ENCODE data around the gene SRGAP3.

Gene SRGAP3

DNA sequence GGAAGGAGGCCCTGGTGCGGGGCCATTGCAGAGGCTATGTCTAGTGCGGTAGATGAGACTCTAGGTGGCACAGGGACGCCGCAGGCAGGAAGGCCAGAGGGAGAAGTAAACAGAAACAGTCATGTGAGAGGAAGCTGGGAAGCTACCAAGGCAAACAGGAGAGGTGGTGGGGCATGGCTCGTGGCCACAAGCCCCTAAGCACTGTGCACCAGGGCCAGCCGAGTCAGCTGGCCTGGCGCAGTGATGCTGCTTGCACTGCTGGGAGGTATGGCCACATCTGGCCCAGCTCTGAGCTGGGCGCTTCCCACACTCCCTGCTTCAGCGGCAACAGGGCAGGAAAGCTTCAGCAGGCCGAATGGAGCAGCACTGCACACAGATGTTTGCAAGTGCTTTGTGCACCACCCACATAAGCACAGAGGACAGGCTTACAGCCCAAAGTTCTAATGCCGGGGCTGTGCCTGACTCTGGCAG lies 76.6 kb downstream of the SRGAP3 start:
- DNase-seq (no peak), ATAC-seq (no peak)

DNA sequence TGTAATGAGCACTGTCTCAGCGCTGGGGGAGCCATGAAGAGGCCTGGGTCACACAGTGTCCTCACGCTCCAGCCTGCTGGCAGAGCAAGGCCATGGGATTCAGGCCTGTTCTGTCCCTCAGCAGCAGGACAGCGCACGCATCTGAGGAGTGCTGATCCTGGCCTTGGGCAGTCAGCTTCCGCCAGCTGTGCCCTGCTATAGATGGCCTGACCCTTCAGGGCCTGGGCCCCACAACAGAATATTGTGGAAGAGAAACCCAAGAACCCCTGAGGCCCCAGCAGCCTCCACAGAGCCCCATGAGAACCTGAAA lies 78.6 kb downstream of the SRGAP3 start:
- ATAC-seq, result no peak
- no peak for DNase-seq

DNA sequence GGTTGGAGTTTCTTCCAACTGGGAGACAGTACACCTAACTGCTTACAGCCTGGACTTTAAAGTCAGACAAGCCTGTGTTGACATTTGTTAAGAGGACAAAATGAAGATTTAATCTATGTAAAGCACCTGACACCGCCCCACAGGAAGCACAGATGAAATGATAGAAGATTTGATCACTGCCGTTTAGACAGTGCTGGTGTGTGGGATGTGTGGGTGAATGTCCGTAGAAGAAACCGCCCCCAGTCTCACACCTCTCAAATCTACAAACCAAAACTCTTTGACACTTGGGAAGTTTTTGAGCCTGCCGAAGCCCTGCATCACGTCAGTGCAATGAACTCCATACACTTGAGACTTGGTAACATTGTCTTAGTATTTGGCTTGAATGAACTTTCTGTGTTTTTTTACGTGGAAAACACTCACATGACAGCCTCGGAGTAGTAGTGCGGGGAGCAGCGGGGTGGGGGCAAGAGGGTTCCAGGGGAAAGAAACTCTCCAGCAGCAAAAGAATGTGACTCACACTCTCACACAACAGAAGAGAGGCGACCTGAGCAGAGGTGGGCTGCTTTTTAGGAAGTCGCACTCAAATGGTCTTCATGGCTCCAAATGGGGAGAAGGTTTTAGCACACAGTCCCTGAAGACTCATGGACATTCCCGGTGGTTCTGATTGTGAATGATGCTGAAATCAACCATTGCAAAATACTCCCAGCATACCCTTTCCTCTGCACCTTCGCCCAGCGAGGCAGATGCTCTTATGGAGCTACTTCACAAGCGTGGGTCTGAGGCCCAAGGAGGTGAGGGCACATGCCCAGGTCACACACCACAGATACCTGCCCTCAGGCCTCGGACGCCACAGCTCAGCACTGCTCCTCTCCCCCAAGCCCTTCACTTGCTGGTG lies 79.2 kb downstream of the SRGAP3 start:
- DNase-seq, result no peak
- no peak for ATAC-seq

DNA sequence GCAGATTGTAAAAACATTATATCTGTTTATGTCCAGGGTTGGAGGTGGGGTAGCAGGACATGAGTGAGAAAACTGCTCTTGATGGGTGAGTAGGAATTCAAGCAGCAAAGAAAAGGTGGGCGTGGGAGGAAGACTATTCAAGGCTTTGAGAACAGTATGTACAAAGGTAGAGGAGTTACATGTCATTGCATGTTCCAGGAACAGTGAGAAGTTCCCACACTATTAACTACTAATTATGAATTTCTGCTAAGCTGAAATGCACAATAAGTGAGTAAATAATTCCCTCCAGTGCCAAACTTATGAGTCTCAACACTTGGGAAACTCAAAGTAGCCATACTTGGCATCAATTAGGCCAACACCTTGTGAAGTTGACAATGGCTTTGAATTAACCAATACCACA lies 80.1 kb downstream of the SRGAP3 start:
- no peak for ATAC-seq
- no peak for DNase-seq

DNA sequence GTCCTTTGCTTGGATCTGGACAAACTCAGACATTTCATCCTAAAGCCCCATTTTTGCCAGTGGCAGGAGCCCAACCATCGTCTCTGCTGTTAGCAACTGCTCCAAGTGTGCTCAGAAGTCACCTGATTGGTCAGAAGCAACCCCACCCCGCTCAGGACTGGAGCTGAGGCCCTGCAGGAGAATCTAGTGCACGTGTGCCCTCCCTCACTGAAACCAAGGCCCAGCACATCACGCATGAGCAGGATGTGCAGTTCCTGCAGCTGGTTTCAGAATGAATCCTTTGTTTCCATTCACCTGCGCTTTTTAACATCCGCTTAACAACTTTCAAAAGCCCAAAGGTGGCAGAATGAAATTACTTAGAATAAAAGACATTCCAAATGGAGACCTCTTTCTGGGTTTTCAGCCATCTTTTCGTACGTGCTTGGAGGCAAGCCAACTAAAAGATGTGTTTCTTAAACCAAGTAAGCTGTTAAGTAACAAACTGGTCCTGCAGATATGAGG lies 81.2 kb downstream of the SRGAP3 start:
- ATAC-seq, result peak; percentile 77
- DNase-seq, result peak; percentile 42

DNA sequence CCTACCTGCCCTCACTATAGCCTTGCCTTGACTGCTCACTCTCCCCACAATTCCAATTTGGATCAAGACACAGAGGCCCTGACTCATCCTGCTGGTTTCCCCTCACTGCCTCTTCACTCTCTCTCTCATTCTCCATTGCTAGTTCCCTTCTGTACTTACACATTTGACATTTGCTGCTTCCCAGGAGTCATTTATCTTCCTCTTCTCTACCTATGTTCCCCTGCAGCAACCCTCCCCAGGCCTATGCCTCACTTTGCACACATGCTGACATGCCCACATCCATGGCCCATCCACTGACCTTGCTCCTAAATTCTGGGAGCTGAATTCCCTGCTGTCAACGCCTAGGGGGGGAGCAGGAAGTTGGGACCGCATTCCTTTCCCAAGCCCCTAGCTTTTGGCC lies 82.2 kb downstream of the SRGAP3 start:
- no peak for ATAC-seq
- DNase-seq, result no peak

DNA sequence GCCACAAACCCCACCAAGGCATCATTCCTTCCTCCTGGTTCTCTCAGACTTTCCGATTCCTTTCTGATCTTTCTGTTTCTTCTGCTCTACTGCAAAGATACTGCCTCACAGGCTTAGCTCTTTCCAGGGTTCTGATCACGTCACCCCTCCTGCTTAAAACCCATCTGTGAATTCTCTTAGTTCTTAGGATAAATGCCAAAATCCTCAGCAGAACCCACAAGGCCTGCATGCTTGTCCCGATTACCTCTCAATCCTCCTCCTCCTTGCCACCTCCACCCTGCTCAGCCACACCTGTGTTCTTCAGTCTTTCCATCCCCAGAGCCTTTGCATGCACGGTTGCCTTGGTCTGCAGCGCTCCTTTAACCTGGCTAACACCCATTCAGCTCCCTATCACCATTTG lies 84.0 kb downstream of the SRGAP3 start:
- DNase-seq (no peak), ATAC-seq (no peak)

DNA sequence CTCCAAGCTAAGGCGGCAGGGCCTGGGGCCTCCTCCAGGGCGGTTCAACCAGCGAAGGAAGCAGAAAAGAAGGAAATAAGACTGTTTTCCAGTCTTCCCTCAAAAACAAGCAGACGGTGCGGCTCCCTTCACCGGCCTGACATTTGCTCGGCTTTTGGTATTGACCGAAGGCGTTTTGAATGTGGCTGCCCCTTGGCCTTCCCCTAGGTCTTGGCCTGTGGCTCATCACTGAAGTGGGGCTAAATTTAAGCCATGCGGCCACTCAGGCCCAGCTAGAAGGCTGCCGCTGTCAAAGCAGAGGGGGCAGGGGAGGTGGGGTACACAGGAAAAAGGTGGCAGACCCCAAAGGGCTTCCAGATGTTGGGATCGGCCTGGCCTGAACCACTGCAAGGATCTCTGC lies 86.2 kb downstream of the SRGAP3 start:
- DNase-seq (no peak), ATAC-seq (no peak)

DNA sequence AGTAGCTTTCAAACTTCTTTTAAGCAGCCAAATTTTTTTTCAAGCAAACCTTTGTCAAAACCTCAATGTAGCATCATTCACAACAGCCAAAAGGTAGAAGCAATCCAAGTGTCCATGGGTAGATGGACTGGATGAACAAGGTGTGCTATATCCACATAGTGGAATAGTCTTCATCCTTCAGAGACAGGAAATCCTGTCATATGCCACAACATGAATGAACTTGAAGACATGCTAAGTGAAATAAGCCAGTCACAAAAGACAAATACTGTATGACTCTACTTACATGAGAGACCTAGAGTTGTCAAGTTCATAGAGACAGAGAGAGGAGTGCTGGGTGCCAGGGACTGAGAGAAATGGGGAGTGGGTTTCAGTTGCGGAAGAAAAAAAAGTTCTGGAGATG lies 87.6 kb downstream of the SRGAP3 start:
- DNase-seq (no peak), ATAC-seq (no peak)

DNA sequence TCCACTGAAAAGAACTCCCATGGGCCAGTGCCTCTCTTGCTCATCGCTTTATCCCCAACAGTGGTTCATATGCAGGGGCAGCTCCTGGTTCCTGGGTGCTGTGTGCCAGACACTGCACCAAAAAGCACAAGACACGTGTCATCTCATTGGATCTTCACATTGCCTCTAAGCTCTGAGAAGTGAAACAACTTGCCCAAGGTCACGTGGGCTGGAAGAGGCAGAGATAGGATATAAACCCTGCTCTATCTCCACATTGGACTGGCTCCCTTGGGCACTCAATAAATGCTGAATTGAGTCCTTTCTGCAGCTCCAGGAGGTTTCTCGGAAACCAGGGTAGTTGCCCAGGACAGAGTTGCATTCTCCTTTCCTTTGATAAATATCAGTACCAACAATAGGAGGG lies 88.1 kb downstream of the SRGAP3 start:
- DNase-seq, result no peak
- no peak for ATAC-seq

DNA sequence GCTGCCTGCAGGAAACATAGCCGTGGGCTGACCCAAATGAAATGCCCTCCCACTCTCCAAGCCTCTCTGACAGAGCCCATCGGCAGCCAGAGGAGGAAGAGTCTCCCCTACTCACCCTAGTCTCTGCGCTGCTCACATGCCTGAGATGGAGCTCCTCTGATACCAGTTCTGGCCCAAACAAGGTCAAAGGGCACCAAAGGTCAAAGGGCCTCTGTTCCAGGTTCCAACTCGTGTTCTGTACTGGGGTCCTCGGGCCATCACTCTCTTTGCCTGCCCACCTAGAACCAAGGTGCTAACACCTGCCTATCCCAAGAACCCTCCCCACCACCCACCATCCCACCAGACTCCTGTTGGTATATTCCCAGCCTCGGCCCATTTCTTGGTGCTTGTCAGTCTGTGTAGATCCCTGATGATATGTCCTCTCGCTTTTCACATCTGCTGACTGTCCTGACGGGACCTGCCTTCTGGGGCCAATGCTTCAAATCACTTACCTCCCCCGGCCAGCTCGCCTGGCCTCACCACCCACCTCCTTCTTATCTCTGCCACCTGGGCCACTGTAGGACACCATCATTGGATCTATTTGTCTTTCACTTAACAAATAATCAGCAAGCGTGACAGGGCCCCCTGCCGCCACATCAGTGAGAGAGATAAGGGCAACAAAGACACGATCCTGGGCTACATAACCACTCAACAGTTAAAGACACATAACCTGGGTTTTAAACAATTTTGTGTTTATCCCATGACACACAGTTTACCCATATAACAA lies 90.4 kb downstream of the SRGAP3 start:
- DNase-seq (no peak), ATAC-seq (no peak)

DNA sequence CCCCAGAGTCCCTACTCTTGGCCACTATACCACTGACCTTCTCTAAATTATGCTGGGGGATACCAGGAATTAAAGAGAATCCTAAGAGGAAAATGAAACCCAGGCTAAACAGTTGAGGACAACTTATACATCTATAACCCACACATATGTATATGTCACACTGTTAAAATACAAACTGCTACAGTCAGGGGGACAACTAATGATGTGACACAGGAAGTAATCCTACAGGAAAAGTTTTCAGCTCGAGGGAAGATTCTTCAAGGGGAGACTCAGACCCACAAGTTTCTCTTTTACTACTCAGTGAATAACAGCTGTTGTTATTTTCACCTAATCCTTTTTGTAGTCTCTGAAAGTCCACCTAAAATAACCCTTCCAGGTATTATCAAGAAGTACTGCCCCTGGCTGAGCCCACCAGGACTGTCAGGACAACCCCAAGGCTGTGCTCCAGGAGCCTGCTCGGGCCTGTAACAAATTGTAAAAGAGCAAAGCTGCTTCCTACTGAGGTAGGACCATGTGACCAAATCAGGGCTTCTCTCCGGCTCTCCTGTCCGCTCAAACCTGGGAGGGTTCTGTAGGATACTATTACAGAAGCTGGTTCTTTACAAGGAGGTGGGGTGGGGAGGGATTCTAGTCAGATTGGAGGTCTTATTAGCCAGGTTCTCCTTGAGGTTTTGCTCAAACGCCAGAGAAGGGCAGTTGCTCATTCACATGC lies 91.6 kb downstream of the SRGAP3 start:
- DNase-seq (no peak), ATAC-seq (no peak)

DNA sequence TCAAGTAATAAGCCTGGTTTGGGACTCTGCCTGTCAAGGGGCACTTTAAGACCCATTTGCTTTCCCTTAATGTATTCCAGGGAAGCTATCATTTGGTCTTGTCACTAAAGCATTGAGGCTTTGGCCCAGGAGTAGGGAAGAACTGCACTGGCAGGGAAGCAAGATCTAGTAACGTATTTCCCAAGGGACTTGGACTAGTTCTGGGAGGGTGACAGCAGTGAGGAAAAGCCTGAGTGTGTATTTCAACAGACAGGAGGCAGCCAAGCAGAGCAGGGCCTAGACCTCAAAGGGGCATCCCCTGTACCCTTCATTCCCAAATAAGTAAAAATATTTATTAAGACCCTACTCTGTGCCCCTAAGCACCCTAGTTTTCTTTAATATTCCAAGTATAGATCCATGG lies 92.8 kb downstream of the SRGAP3 start:
- ATAC-seq, result no peak

DNA sequence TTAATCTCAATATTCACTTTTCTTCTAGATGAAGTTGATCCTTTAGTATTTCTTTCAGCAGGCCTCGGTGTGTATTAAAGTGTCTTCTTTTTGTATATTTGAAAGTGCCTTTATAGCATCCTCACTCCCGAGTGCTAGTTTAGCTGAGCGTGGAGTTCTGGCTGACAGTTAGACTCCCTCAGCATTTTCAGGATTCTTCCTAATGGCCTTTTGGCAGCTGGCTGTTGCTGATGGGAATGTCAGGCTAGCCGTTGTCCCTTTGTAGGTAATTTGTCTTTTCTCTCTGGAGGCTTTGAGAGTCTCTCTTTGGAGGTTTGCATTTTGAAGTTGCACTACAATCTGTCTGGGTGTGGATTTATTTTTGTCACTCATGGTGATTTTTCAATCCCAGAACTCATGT lies 94.4 kb downstream of the SRGAP3 start:
- no peak for ATAC-seq

More for the DNA sequence above, 92.8 kb downstream of the SRGAP3 start:
- no peak for DNase-seq

DNA sequence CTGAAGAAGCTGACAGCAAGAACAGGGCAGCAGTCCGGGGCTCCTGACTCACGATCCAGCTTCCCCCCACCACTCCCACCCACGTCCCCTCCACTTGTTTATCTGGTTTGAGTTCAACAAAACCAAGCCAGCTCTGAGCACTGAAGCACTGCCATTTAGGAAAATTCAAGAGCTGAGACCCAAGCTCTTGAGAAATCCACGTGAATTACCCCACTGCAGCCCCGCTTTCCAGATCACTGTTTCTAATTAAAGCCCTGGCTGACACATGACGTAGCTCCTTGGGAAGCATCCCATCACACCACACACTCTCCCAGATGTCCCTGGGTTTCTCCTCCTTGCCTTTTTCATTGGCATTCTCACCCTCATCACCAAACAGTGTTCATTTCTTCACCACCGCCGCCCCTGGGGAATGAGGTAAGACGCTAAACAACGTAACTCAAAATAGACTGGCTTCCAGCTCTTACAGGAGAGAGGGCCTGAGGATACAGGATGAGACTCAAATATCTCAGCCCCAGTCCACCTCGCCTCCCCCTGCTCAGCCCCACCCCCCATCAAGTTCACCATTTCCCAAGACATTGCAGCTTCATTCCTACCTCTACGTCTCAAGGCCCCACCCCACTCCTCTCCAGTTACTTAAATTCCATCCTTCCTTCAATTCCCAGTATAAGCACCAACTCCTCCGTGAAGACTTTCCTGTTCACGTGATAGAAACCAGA lies 95.4 kb downstream of the SRGAP3 start:
- DNase-seq (no peak), ATAC-seq (no peak)

More for the DNA sequence above, 94.4 kb downstream of the SRGAP3 start:
- no peak for DNase-seq

DNA sequence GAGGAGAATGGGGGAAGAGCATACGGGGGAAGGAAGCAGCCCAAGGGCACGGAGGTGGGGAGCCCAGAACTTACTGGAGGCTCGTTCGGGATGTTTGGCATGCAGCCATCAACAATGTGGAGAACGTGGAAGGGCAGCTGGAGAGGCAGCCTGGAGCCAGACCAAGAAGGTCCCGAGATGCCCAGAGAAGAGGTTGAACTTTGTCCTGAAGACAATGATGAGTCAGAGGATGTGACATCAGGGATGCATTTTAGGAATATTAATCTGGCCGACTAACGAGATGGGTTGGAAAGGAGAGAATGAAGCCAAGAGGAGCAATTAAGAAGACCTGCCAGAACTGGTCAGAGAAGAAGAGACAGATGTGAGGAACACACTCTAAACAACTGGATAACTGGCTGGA lies 98.2 kb downstream of the SRGAP3 start:
- ATAC-seq, result no peak
- DNase-seq, result no peak

DNA sequence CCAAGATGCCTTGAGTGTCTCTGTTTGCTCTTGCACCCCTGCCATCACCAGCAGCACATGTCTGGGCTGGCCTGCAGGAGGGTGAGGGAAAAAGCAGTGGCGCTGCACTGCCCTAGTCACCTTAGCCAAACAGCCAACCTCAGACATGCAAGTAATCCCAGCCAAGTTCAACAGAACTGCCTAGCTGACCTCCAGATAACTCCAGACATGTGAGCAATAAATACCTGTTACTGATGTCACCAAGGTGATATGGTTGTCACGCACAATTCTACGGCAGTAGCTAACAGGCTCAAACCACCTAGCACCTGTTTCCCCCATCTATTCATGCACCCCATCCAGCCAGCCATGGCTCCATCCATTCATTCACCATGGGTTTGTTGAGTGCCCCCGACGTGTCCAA lies 99.9 kb downstream of the SRGAP3 start:
- ATAC-seq, result no peak
- no peak for DNase-seq

DNA sequence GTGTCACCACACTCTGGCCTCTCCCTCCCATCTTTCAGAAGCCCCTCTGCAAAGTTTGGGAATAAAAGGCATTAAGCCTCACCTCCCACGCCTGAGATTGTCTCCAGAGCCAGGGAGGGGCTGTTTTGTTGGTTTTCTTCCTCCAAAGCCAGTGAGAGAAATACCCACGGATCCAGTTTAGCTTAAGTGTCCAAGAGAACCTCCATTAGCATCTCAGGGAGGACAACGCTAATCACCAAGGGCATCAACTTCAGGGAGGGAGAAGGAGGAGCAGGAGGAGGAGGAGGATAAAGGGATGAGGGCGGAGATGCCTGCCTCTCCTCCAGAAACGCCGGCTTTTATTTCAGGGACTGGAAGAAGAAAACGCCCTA lies 101.6 kb downstream of the SRGAP3 start:
- ATAC-seq, result no peak
- no peak for DNase-seq

DNA sequence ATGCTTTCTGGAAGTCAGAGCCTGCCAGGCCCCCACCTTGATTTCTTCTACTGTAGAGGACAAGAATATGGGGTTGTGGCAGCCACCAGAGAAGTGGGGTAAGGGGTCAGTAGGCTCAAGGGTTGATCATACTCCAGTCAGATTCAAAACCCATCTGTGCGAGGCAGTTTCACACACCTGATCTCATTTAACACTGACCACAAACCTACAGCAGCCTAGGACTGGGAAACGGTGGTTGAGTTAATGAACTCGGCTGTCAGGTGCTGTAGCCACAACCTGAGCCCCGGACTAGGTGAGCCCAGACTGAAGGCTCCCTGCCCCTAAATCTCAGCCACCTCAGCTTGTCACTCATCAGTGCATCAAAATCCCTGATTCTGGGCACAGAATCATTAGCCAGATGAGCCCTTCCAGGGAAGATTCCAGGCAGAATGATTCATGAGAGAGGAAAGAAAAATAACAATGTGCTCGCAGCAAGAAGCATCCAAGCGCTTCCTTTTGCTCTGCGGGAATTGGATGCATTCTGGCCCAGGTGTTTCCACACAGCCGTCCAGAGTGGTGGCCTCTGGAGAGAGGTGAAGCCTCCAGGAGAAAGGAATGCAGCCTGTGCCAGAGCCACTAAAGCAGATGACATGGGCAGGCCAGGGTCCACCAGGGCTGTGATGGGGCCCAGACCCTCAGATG lies 102.1 kb downstream of the SRGAP3 start:
- DNase-seq (no peak), ATAC-seq (no peak)

DNA sequence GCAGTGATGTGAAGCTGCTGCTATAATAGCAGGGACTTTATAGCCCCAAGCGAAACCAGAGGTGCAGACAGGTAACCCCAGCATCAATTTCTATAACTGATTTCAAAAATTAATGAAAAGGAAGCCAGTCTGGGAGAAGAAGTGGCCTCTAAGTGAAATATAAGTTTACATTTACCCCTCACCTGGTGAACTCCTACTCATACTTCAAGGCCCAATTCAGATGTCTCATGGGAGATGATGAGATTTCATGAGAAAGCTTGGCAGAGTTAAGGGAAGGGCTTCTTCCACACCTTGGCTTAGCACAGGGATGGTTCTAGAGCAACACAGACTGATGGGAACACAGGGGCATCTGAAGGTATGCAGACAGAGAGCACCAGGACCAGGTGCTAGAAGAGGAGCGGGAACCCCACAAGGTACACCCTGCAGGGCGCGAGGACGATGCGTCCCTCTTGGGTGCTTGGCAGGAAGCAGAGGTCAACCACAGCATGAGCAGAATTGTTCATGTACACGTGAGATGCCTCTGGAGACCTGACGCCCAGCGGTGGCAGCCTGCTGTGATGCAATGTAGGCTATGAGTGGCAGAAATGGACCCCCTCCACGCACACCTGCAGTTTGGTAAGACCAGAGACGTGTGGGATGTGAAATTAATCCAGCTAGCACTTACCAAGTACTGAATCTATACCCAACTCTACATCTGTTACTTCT lies 102.9 kb downstream of the SRGAP3 start:
- no peak for ATAC-seq

DNA sequence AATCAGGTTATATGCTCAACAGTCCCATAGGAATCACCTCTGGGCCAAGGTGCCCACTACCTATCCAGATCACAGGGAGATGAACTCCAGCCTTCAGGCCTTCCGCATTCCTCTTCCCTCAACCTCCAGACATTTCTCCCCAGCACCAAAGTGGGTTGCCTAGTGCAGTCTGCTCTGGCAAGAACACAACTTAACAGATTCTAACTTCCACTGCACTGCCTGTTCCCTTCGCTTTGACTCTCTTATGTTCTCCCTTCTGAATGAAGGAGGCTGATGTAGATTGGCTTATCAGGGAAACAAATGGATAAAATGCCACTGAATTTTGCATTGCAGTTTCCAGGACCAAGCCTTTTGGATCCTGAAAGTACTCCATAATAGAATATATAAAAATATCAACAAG lies 106.3 kb downstream of the SRGAP3 start:
- ATAC-seq (no peak), DNase-seq (no peak)

More for the DNA sequence above, 102.9 kb downstream of the SRGAP3 start:
- no peak for DNase-seq

Data from stimulated activated naive CD8-positive, alpha-beta T cell treated with anti-CD3 and anti-CD28 coated beads, Interleukin-15, Interleukin-2, amounts not matched to agents 100 U/mL and 50 U/mL, for 24 hours (primary cell).